IPS-18a (cell line): ENCODE results near the gene BCAS3.
"Not testable (repeated sequence)": the region's sequence is repeated elsewhere in the genome, so short reads cannot be mapped to it uniquely, and the experiment has no call there.

ENCODE experiments used
- H3K27ac ChIP-seq: one replicate; pipeline ENCODE4 v1.5.1; 2013; ENCODE audit warnings: low read length
- H3K27me3 ChIP-seq: one replicate; pipeline ENCODE4 v1.6.1; 2013; ENCODE audit warnings: mild to moderate bottlenecking, low read length; ENCODE audit not compliant: control insufficient read depth, insufficient read depth
- H3K36me3 ChIP-seq: one replicate; pipeline ENCODE4 v1.6.1; 2013; ENCODE audit warnings: low read depth, low read length; ENCODE audit not compliant: control insufficient read depth
- H3K4me1 ChIP-seq: one replicate; pipeline ENCODE4 v1.6.1; 2013; ENCODE audit warnings: low read depth, low read length; ENCODE audit not compliant: control insufficient read depth
- H3K4me3 ChIP-seq: one replicate; pipeline ENCODE4 v1.5.1; 2013; ENCODE audit warnings: low read length
- H3K9ac ChIP-seq: one replicate; pipeline ENCODE4 v1.6.1; 2013; ENCODE audit warnings: mild to moderate bottlenecking, low read length, moderate library complexity
- H3K9me3 ChIP-seq: one replicate; pipeline ENCODE4 v1.6.1; 2013; ENCODE audit warnings: low read depth, low read length; ENCODE audit not compliant: control insufficient read depth

The BCAS3 gene

DNA sequence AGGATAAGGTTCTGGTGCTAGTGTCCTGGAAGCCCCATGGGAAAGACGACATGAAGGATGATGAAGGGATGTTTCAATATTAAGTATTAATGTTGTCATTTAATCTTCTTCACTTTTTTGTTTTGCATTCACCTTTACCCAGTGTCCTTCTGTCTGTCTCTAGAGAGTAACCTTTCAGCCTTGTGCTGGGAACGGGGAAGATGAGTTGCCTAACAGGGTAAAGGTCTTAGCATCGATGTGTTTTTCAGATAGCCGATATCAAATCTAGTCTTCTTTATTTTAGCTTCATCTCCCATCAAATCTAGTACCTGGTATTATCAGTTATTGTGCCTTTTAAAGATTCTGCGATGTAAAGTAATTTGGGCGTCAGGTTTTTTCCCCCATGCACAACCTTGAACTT lies 125.4 kb downstream of the BCAS3 start:
- Histone ChIP-seq H3K27me3 (no peaks in the 10 kb centered on the region), H3K9me3 (no peaks in the 10 kb centered on the region)

DNA sequence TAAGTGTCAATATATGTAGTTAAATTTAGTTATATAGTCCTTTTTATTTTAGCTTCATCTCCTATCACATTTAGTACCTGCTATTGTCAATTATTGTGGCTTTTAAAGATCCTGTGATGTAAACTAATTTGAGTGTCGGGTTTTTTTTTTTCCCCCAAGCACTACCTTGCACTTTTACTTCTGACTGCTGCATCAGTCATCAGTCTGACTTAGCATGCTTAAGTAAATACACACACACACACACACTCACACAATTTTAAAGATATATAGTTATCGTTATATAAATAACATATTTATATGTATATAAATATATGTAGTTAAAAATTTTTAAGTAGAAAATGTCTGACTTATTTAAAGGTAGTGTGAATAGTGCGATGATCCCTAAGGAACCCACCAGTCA lies 127.2 kb downstream of the BCAS3 start:
- no peaks in the 10 kb centered on the region for H3K4me1 ChIP-seq
- no peak overlapping the region for H3K4me3 ChIP-seq
- no peaks in the 10 kb centered on the region for H3K9me3 ChIP-seq
- no peaks in the 10 kb centered on the region for H3K27me3 ChIP-seq
- no peaks in the 10 kb centered on the region for H3K36me3 ChIP-seq
- no peak overlapping the region for H3K27ac ChIP-seq
- no peak overlapping the region for H3K9ac ChIP-seq

More for the DNA sequence above, 125.4 kb downstream of the BCAS3 start:
- no peak overlapping the region for H3K27ac ChIP-seq
- H3K36me3 ChIP-seq, result no peaks in the 10 kb centered on the region
- no peak overlapping the region for H3K4me3 ChIP-seq
- no peak overlapping the region for H3K9ac ChIP-seq
- no peaks in the 10 kb centered on the region for H3K4me1 ChIP-seq

DNA sequence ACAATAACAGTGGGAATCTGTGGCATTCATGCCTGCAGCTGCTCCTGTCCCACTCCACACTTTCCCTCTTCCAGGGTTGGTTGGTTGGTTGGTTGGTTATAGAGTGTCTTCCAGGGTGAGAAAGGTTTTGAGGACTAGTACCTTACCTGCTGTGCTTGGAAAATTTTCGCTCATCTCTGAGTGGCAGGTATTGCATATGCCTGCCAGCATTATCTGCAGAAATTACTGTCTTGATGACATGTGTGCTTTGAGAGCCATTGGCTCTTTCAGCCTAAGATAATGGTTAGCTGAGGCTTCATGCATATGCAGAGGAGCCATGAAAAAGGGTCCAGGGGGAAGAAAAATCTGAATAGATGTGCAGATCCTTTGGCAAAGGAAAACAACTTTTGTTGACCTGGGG lies 131.8 kb downstream of the BCAS3 start:
- Histone ChIP-seq H3K36me3 (no peaks in the 10 kb centered on the region), H3K4me1 (no peaks in the 10 kb centered on the region), H3K27me3 (no peaks in the 10 kb centered on the region), H3K27ac (no peak overlapping the region), H3K9ac (no peak overlapping the region), H3K9me3 (no peaks in the 10 kb centered on the region), H3K4me3 (no peak overlapping the region)

DNA sequence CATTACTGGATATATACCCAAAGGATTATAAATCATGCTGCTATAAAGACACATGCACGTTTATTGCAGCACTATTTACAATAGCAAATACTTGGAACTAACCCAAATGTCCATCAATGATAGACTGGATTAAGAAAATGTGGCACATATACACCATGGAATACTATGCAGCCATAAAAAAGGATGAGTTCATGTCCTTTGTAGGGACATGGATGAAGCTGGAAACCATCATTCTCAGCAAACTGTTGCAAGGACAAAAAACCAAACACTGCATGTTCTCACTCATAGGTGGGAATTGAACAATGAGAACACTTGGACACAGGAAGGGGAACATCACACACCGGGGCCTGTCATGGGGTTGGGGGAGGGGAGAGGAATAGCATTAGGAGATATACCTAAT lies 137.3 kb downstream of the BCAS3 start:
- H3K9ac ChIP-seq, H3K4me3 ChIP-seq, H3K4me1 ChIP-seq, H3K27ac ChIP-seq, H3K36me3 ChIP-seq, H3K27me3 ChIP-seq, H3K9me3 ChIP-seq: not testable (repeated sequence)

DNA sequence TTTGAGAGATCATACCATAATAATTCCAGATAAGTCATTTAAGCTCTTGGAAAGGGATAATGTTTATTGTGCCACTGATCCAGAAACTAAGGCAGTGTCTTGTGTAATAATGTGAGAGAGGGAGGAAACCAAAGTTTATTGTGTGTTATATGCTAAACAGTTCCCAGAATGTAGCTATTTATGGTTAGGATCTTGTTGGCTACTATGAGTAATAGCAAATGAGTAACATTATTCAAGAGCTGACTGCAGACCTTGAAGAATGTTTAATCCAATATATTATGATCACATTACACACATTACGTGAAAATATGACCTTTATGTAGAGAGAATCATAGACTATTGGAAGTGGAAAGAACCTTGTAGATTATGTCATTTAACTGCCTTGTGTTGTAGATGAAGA lies 139.5 kb downstream of the BCAS3 start:
- no peaks in the 10 kb centered on the region for H3K4me1 ChIP-seq
- H3K4me3 ChIP-seq, result no peak overlapping the region
- no peaks in the 10 kb centered on the region for H3K36me3 ChIP-seq
- no peaks in the 10 kb centered on the region for H3K9me3 ChIP-seq
- H3K9ac ChIP-seq, result no peak overlapping the region
- no peaks in the 10 kb centered on the region for H3K27me3 ChIP-seq
- H3K27ac ChIP-seq, result no peak overlapping the region

DNA sequence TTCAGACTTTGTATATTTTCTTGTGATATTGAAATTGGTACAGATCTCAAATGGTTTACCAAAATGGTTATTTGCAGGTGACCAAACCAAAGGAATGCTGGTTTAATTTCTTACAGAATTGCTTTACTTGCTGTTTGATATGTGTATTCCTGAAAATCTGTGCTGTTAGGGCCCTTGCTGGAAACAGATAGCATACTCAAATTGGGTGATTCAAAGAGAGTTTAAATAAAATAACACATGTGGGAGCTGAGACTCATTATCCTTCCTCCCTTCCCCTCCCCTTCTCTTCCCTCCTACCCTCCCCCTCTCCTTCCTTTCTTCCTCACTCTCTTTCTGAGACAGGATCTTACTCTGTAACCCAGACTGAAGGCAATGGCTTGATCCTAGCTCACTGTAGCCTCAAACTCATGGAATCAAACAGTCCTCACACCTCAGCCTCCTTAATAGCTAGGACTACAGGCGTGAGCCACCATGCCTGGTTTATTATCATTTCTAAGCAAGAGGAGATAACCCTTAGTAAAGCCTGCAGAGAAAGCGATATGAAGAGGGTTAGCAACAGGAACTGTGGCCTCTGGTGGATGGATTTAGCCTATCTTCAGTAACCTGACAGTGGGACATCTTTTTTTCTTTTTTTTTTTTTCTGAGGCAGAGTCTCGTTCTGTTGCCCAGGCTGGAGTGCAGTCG lies 141.9 kb downstream of the BCAS3 start:
- no peaks in the 10 kb centered on the region for H3K9me3 ChIP-seq
- no peak overlapping the region for H3K27ac ChIP-seq
- no peak overlapping the region for H3K9ac ChIP-seq

DNA sequence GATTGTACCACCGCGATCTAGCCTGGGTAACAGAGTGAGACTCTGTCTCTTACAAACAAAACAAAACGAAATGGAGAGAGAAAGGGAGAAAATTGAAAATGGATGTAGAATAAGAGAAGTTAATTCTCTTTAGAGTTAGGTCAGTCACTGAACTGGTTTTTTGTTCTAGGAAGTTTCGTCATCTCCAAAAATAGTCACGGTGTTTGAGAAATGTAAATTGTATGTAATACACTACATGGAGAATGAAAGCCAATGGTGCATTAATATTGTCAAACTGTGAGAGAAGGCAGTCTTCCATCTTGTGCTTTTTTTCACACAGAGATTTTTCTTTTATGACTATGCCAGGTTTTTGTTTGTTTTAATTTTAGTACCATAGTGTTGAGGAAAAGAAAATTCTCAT lies 145.9 kb downstream of the BCAS3 start:
- no peaks in the 10 kb centered on the region for H3K9me3 ChIP-seq
- H3K36me3 ChIP-seq, result no peaks in the 10 kb centered on the region
- H3K4me1 ChIP-seq, result no peaks in the 10 kb centered on the region
- H3K27me3 ChIP-seq, result no peaks in the 10 kb centered on the region
- H3K27ac ChIP-seq, result no peak overlapping the region
- no peak overlapping the region for H3K9ac ChIP-seq
- no peak overlapping the region for H3K4me3 ChIP-seq

More for the DNA sequence above, 141.9 kb downstream of the BCAS3 start:
- H3K4me1 ChIP-seq, result no peaks in the 10 kb centered on the region
- H3K27me3 ChIP-seq, result no peaks in the 10 kb centered on the region
- H3K4me3 ChIP-seq, result no peak overlapping the region
- H3K36me3 ChIP-seq, result no peaks in the 10 kb centered on the region

DNA sequence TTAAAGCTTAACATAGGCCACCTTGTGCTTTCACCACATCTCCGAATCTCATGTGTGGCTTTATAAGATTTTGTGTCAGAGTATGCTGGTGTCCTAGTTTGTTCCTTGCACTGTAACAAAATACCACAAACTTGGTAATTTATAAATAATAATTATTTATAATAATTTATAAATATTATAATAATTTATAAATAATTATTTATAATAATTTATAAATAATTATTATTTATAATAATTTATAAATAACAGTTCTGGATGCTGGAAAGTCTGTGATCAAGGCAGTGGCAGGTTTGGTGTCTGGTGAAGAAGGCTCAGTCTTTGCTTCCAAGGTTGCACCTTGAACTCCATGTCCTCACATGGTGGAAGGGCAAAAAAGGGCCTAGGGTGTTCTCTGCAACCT lies 147.7 kb downstream of the BCAS3 start:
- H3K9ac ChIP-seq, result no peak overlapping the region
- H3K4me3 ChIP-seq, result no peak overlapping the region
- H3K4me1 ChIP-seq, result no peaks in the 10 kb centered on the region
- no peaks in the 10 kb centered on the region for H3K36me3 ChIP-seq
- H3K9me3 ChIP-seq, result no peaks in the 10 kb centered on the region
- no peaks in the 10 kb centered on the region for H3K27me3 ChIP-seq
- H3K27ac ChIP-seq, result no peak overlapping the region

DNA sequence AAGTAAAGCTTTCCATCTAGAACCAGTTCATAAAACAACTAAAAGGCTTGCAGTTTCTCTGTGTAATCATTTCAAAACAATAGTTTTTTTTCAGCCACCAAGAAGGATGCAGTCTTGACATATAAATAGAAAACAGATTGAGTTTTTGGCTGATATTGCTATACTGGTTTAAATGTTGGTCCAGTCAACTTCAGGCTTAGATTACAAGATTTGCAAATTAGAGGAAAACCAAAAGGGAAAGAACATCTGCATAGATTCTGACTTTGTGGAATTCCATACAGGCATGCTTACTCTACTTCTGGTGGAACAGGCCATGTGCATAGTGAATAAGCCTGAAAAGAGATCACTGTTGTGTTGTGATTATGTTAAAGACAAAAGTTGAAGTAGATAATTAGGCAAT lies 150.3 kb downstream of the BCAS3 start:
- Histone ChIP-seq H3K4me1 (no peaks in the 10 kb centered on the region), H3K9ac (no peak overlapping the region), H3K27me3 (no peaks in the 10 kb centered on the region), H3K4me3 (no peak overlapping the region), H3K9me3 (no peaks in the 10 kb centered on the region), H3K36me3 (no peaks in the 10 kb centered on the region), H3K27ac (no peak overlapping the region)

DNA sequence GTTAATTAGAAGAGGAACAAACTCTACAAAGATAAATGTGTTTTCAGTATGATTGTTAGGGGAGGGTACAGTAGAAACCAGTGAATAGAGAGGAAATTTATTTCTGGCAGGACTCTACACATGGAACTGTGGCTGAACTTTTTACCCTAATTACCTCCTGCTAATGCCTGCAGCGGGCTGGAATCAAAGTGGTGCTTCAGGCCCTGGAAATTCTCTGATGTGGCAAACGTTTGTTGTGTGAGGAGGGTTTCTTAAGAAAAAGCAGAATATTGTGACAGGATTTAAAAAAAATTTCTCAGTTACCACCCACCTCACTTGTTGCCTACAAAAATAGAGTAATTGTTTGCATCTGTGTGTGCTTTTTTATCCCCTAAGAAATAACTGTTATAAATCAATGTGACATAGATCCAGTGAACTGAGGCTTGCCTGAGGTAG lies 154.5 kb downstream of the BCAS3 start:
- Histone ChIP-seq H3K9me3 (no peaks in the 10 kb centered on the region), H3K4me1 (no peaks in the 10 kb centered on the region), H3K27ac (no peak overlapping the region), H3K36me3 (no peaks in the 10 kb centered on the region), H3K9ac (no peak overlapping the region), H3K4me3 (no peak overlapping the region), H3K27me3 (no peaks in the 10 kb centered on the region)

DNA sequence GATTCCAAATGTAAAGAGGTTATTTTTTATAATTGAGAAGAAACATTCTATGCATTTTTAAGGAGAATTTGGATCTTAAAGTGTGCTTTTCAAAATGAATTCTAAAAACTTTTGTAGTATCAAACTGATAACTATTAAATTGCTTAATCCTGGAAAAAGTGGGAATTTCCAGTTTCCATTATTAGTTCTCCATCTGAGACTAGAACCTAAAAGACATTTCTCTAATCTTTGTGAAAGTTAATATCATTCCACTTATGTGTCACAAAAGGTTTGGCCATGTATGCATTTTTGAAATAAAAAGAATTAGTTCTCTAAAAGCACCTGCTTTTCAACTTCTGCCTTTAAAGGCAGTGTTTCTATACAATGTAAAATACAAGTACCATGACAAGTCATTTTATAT lies 155.0 kb downstream of the BCAS3 start:
- Histone ChIP-seq H3K27ac (no peak overlapping the region), H3K27me3 (no peaks in the 10 kb centered on the region), H3K4me3 (no peak overlapping the region), H3K4me1 (no peaks in the 10 kb centered on the region), H3K36me3 (no peaks in the 10 kb centered on the region), H3K9ac (no peak overlapping the region), H3K9me3 (no peaks in the 10 kb centered on the region)

DNA sequence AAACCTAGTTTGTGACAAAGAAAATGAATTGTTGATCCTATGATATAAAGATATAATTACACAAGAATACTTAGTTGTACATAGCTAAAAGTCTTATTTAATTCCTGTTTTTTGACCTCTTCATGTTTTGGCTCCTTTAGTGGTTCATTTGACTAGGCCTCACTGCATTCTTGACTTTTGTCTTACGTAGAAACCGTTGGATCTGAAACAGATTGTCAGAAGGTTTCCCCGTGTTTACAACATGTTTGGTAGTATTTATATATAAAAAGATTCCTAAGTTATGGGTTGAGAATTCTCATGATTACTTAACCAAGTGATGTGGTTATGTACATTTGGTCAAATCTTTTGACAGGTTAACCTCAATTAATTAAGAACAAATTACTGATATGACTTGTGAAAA lies 162.8 kb downstream of the BCAS3 start:
- no peaks in the 10 kb centered on the region for H3K36me3 ChIP-seq
- H3K27ac ChIP-seq, result no peak overlapping the region
- H3K4me3 ChIP-seq, result no peak overlapping the region
- H3K27me3 ChIP-seq, result no peaks in the 10 kb centered on the region
- no peaks in the 10 kb centered on the region for H3K4me1 ChIP-seq
- H3K9me3 ChIP-seq, result no peaks in the 10 kb centered on the region
- no peak overlapping the region for H3K9ac ChIP-seq
